Measurements from ENCODE around the gene LATS2.
"Not testable (repeated sequence)": the region's sequence is repeated elsewhere in the genome, so short reads cannot be mapped to it uniquely, and the experiment has no call there.

Gene LATS2

GRCh38 chr13:21075011-21075378 is 13.6 kb upstream of the LATS2 start:
- no peak for DNase-seq

- no peak for DNase-seq
Measured at GRCh38 chr13:21074546-21074945, 13.2 kb upstream of the LATS2 start.

- no peak for DNase-seq
Measured at GRCh38 chr13:21071924-21072323, 10.5 kb upstream of the LATS2 start.

- DNase-seq = no peak
Measured at GRCh38 chr13:21071015-21071414, 9.6 kb upstream of the LATS2 start.

GRCh38 chr13:21069561-21070004 is 8.2 kb upstream of the LATS2 start:
- DNase-seq = no peak

- no peak for DNase-seq
Measured at GRCh38 chr13:21067848-21068247, 6.5 kb upstream of the LATS2 start.

- DNase-seq = no peak
Measured at GRCh38 chr13:21066946-21067345, 5.6 kb upstream of the LATS2 start.

- no peak for DNase-seq
Measured at GRCh38 chr13:21065686-21066085, 4.3 kb upstream of the LATS2 start.

GRCh38 chr13:21063031-21063430 is 1.6 kb upstream of the LATS2 start:
- DNase-seq = no peak

GRCh38 chr13:21060338-21061028 is 903 bp downstream of the LATS2 start:
- DNase-seq = no peak

GRCh38 chr13:21059641-21060337 is 1.6 kb downstream of the LATS2 start:
- DNase-seq = no peak

- no peak for DNase-seq
Measured at GRCh38 chr13:21058361-21058760, 3.0 kb downstream of the LATS2 start.

GRCh38 chr13:21055511-21056045 is 5.8 kb downstream of the LATS2 start:
- DNase-seq = no peak

- DNase-seq = no peak
Measured at GRCh38 chr13:21055016-21055415, 6.4 kb downstream of the LATS2 start.

- DNase-seq = no peak
Measured at GRCh38 chr13:21054313-21054712, 7.1 kb downstream of the LATS2 start.

- no peak for DNase-seq
Measured at GRCh38 chr13:21053231-21053630, 8.2 kb downstream of the LATS2 start.

- DNase-seq = no peak
Measured at GRCh38 chr13:21051675-21052074, 9.7 kb downstream of the LATS2 start.

GRCh38 chr13:21050288-21051197 is 10.8 kb downstream of the LATS2 start:
- no peak for DNase-seq

GRCh38 chr13:21049731-21050130 is 11.7 kb downstream of the LATS2 start:
- not testable (repeated sequence) for DNase-seq

- no peak for DNase-seq
Measured at GRCh38 chr13:21048901-21049698, 12.3 kb downstream of the LATS2 start.

- no peak for DNase-seq
Measured at GRCh38 chr13:21047591-21048282, 13.6 kb downstream of the LATS2 start.

- no peak for DNase-seq
Measured at GRCh38 chr13:21047087-21047486, 14.3 kb downstream of the LATS2 start.

Measured in NK-92 treated with Interleukin-12 subunit alpha and Interleukin-12 subunit beta, amount 100 ng/mL, for 24 hours (cell line).